Spinal cord (tissue), 10 donors: ENCODE data around the gene PTPN20. TPM values are rescaled to one million over a fixed set of nuclear protein-coding genes. Genes with fewer than 3 reads are reported as not detected.
"Not testable (repeated sequence)": the region's sequence is repeated elsewhere in the genome, so short reads cannot be mapped to it uniquely, and the experiment has no call there.

Source experiments
- DNase-seq, 6 donors: peaks; one replicate each; pipeline versions ENCODE4 v3.0.0 to v3.0.0-alpha.2; 2013 to 2015; ENCODE audit warnings: low spot score in 6 of 6, low read depth in 4 of 6
- H3K27ac ChIP-seq: one replicate; pipeline ENCODE4 v1.5.1; 2013; ENCODE audit warnings: low read depth, low read length, control low read depth
- H3K27me3 ChIP-seq: one replicate; pipeline ENCODE4 v1.6.1; 2013; ENCODE audit warnings: low read length; ENCODE audit not compliant: control insufficient read depth, insufficient read depth
- H3K36me3 ChIP-seq: one replicate; pipeline ENCODE4 v1.6.1; 2013; ENCODE audit warnings: low read length; ENCODE audit not compliant: control insufficient read depth, insufficient read depth
- H3K4me1 ChIP-seq: one replicate; pipeline ENCODE4 v1.6.1; 2013; ENCODE audit warnings: low read length; ENCODE audit not compliant: control insufficient read depth, insufficient read depth
- H3K4me3 ChIP-seq: one replicate; pipeline ENCODE4 v1.5.1; 2013; ENCODE audit warnings: low read depth, low read length, control low read depth
- H3K9me3 ChIP-seq: one replicate; pipeline ENCODE4 v1.6.1; 2013; ENCODE audit warnings: low read length; ENCODE audit not compliant: control insufficient read depth, insufficient read depth
- WGBS: methylation state at CpG from one replicate; pipeline ENCODE4 v1.1.5; 2013; ENCODE audit warnings: missing lambda C conversion rate; ENCODE audit not compliant: insufficient coverage; 5-methylcytosine and 5-hydroxymethylcytosine counted together
- long read RNA-seq, 4 donors: transcript quantifications; one replicate each; lab custom pipeline, GENCODE V29; 2026
- polyA plus RNA-seq, 2 donors: library from polyadenylated mRNA; unstranded; fragments of 120-200 nt; gene quantifications; one replicate each; pipeline ENCODE4 v1.2.1, GENCODE V29; 2013; ENCODE audit not compliant: insufficient read length in 2 of 2
- total RNA-seq, 2 donors: library from RNA; depleted of rRNA in 1 of 2; stranded (reverse); fragments of 120-200 nt in 1 of 2; fragments of >200 nt in 1 of 2; gene quantifications; one replicate each; pipeline versions ENCODE4 v1.2.3 to v1.2.4, GENCODE V29; 2013 to 2014
- donor health status: healthy.

PTPN20 gene, protein sequence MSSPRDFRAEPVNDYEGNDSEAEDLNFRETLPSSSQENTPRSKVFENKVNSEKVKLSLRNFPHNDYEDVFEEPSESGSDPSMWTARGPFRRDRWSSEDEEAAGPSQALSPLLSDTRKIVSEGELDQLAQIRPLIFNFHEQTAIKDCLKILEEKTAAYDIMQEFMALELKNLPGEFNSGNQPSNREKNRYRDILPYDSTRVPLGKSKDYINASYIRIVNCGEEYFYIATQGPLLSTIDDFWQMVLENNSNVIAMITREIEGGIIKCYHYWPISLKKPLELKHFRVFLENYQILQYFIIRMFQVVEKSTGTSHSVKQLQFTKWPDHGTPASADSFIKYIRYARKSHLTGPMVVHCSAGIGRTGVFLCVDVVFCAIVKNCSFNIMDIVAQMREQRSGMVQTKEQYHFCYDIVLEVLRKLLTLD
- total RNA-seq (10 to 100 TPM in 1 of 2 donors, 1 to 10 TPM in 1; 7.4 to 20.0 TPM), polyA plus RNA-seq (10 to 100 TPM; 11.2 to 13.2 TPM)
- long read RNA-seq, donor 1, partial matches to known transcripts: 0 of 2 reads
- long read RNA-seq, donor 1, other reads (novel, unspliced or antisense): 0 of 2 reads
- long read RNA-seq, donor 2: 0 reads
- long read RNA-seq, donor 3, partial matches to known transcripts: 0 of 2 reads
- long read RNA-seq, donor 3, other reads (novel, unspliced or antisense): 0 of 2 reads
- long read RNA-seq, donor 4: 0 reads

DNA sequence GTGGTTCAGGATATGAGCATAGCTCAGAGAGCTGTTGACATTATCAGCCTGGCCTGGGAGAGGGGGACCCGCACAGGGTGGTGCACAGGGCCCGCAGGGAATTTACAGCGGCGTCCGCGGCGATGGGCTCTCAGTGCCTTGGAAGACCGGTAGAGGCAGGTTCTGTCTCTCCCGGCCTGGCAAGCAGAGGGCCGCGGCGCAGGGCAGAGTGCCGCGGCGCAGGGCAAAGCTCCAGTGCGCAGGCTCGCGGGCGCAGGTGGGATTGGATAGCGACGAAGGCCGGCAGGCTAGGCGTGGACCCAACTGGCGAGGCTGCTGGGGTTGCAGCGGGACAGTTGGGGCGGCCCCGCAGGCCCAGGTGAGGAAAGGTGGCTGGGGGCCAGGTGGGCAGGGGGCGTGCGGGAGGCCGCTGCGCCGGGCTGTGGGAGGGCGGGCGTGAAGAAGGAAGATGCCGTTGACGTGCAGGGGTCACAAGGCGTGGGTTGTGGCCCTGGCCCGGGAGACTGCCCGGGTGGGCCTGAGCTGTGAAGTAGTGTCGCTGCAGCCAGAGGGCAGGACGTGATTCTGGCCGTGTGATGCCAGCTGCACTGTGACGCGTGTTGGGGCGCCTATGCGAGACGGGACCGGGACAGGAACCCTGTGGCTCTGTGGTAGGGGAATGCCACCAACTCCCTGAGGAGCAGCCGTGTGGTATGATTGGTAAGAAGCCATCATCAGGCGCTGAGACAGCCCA lies at the start of gene PTPN20:
PTPN20 (plus strand) TSS at position 285 of the 733 bp plus-strand sequence. CDS start 21,072 bp downstream, outside the sequence.
- not testable (repeated sequence) for H3K36me3 ChIP-seq, H3K4me3 ChIP-seq, H3K4me1 ChIP-seq, H3K27me3 ChIP-seq, H3K27ac ChIP-seq, H3K9me3 ChIP-seq
- 17% methylated on average over 16 of the region's 50 CpGs for WGBS
- DNase-seq: peak in 2 of 6 donors; percentile 25 to 77

DNA sequence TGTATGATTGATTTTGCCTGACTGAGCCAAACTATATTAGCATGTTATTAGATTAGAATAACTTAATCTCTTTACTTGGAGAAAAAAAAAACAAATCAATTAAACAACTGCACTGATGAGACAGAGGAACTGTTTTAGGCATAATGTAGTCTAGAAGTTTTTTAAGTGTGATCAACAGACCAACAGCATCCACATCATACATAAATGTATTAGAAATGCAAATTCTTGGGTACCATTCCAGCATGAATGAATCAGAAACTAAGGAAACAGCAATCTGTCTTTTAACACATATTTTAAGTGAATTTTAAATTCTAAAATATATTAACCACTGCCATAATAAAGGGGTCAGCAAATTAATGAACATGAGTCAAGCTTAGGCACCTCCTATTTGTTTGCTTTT lies 41.5 kb upstream of the PTPN20 start:
- not testable (repeated sequence) for H3K4me3 ChIP-seq

DNA sequence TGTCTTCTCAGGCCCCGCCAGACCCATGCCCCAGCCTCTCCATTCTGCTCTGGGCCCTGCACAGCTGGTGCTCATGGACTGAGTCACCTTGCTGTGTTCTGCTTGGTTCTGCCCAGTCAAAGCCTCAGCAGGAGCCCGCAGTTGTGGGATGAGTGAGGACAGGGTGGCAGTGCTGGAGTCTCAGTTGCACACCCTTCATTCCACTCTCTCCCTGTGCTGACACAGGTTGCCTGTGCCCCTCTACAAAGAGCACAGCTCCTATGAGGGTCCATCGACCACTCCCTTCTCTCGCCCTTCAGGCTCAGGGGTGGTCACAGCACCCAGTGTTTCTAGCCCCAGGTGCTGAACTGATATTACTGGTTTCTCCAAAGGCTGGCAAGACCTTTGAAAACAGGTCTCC lies 39.6 kb upstream of the PTPN20 start:
- not testable (repeated sequence) for H3K9me3 ChIP-seq, DNase-seq, H3K4me1 ChIP-seq, H3K36me3 ChIP-seq, H3K27me3 ChIP-seq, H3K27ac ChIP-seq, H3K4me3 ChIP-seq
- WGBS: 96% methylated on average over 2 of the region's 4 CpGs

More for the DNA sequence above, 41.5 kb upstream of the PTPN20 start:
- not testable (repeated sequence) for H3K4me1 ChIP-seq, H3K27ac ChIP-seq, H3K9me3 ChIP-seq, H3K27me3 ChIP-seq, H3K36me3 ChIP-seq
- DNase-seq: peak in 1 of 6 donors; percentile 34

DNA sequence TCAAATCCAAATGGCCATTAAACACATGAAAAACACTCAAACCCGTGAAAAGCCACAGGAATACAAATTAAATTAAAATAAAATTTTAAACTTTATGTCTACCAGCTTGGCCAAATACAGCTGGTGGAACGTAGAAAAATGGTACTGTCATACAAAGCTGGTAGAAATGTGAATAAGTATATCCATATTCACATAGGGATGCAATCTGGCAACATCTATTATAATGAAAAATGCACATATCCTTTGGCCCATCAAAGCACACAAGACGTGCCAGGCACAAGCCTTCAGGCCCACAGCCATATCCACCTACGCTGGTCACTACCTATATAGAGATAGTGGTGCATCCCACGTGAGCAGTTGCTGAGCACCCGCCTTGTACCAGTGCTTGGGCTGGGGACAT lies 35.9 kb upstream of the PTPN20 start:
- not testable (repeated sequence) for H3K36me3 ChIP-seq, H3K27me3 ChIP-seq, H3K4me3 ChIP-seq, H3K9me3 ChIP-seq, H3K27ac ChIP-seq, H3K4me1 ChIP-seq
- peak in 1 of 6 donors; percentile 16 for DNase-seq
- no CpG with 5 or more reads among the region's 6 CpGs for WGBS

DNA sequence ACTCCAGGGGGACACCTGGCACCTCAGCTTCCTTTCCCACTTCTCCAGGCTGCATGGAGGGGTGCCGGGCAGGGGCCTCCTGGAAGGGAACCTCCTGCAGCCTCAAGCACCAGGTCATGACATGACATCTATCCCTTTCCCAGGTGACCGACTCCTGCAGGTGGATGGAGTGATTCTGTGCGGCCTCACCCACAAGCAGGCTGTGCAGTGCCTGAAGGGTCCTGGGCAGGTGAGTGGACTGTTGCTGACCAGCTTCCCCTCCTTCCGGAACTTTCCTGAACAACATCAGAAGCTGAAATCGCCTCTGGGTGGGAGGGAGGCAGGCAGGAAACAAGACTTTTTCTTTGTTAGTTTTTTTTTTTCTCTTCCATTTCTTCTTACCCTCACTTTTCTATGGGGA lies 34.5 kb upstream of the PTPN20 start:
- not testable (repeated sequence) for H3K9me3 ChIP-seq, H3K27me3 ChIP-seq, H3K36me3 ChIP-seq, H3K4me1 ChIP-seq, H3K27ac ChIP-seq, H3K4me3 ChIP-seq, DNase-seq
- no CpG with 5 or more reads among the region's 5 CpGs for WGBS

DNA sequence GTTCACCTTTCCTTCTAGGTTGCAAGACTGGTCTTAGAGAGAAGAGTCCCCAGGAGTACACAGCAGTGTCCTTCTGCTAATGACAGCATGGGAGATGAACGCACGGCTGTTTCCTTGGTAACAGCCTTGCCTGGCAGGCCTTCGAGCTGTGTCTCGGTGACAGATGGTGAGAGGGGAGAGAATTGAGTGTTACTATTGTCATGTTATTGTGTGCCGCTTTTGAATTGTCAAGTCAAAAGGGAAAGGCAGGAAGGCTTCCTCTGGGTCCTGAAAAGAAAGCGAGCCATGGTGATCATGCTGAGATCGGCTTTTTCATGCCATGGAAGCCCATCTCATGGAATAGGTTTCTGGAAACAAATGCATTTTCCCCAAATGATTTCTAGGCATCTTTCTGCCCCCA lies 32.5 kb upstream of the PTPN20 start:
- peak in 4 of 6 donors; percentile 31 to 91 (median 70) for DNase-seq
- not testable (repeated sequence) for H3K9me3 ChIP-seq, H3K4me1 ChIP-seq, H3K27ac ChIP-seq, H3K4me3 ChIP-seq, H3K36me3 ChIP-seq, H3K27me3 ChIP-seq
- 19% methylated on average over 5 of the region's 7 CpGs for WGBS

DNA sequence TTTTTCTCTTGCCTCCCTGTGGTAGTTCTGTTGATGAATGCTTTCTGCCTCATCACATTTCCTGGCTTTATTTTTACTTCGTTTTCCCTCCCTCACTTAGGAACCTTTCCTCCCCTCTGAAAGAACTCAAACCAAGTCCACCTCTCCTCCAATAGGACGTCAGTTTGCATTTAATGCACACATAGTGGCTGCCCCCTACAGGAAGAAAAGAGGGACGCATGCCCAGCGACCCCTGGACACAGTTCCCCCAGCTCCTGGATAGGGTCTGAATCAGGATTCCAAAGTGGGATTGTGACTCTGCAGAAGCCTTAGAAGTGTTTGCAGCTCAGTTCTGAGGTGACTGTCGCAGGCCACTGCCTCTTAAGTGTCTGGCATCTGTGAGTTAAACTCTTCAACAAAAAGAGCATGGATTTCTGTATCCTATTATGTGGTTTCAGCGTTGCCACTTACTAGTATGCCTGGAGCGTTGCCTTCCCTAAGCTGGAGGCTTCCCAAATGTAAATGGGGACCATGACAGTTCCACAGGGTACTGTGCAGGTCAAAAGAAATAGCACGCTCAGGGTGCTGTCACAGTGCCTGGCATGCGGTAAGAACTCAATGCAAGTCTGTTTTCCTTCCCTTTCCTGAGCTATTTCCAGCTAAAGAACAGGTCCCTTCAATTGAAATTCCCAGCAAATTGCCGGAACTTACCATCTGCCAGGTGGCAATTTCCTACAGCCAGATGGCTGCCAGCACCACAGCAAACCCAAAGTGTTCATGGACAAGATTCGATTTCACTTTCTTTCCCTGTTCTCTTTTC lies 20.2 kb upstream of the PTPN20 start:
- WGBS: 60% methylated on average over 1 of the region's 11 CpGs
- not testable (repeated sequence) for H3K9me3 ChIP-seq, H3K4me3 ChIP-seq, H3K27me3 ChIP-seq, H3K36me3 ChIP-seq, H3K27ac ChIP-seq, H3K4me1 ChIP-seq
- DNase-seq: peak in 2 of 6 donors; percentile 22 to 93

DNA sequence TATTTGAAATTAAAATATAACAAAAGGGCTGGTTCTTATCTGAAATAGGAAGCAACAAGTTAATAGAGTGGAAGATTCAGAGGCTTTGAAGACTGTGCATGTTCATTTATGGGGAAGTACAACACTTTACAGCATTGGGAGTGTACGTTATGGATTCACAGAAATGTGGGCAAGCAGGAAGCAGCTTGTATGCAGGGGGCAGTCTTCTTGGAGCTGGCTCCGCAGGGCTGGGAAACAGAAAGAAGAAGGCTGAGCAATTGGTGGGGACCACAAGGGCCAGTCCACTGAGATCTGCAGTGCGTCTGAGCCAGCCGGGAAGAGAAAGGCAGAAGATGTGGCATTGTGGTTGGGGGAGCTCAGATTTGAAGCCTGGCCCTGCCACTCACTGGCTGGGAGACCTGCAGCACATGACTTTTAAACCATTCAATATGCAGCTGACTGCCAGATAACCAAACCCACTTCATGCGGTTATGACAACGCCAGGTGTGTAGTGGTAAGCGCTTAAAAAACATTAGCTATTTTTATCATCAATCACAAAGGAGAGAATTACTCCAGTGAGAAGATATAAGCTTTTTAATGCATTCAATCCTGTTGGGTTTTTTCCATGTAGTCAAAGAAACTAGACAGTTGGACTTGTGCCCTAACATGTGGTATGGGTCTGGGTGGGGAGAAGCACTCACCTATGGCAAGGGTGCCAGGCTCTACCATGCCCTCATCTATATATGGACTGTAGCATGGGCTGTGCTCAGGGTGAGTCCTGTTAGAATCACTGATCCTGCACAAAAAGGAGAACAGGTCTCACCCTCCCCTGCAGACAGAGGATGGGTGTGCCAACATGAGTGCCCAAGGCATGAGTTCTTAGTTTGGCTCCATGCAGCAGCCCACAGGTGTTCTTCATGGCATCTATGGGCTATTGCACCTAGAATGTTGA lies 14.2 kb upstream of the PTPN20 start:
- not testable (repeated sequence) for H3K27me3 ChIP-seq, H3K4me1 ChIP-seq, H3K9me3 ChIP-seq, H3K27ac ChIP-seq, H3K4me3 ChIP-seq, H3K36me3 ChIP-seq, DNase-seq
- 75% methylated on average over 1 of the region's 7 CpGs for WGBS
